SKM-1 (cell line): ENCODE data around the gene TSSK3.
"Not testable (repeated sequence)": the region's sequence is repeated elsewhere in the genome, so short reads cannot be mapped to it uniquely, and the experiment has no call there.

Experiments
- DNase-seq: peaks from one replicate; lab custom pipeline; 2025; ENCODE audit not compliant: unreplicated experiment; lab: John Stamatoyannopoulos, UW

The TSSK3 gene

DNA sequence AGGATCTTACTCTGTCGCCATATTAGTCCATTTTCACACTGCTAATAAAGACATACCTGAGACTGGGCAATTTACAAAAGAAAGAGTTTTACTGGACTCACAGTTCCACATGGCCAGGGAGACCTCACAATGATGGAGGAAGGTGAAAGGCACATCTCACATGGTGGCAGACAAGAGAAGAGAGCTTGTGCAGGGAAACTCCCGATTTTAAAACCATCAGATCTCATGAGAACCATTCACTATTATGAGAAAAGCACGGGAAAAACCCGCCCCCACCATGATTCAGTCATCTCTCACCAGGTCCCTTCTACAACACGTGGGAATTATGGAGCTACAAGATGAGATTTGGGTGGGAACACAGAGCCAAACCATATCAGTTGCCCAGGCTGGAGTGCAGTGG is 34.2 kb downstream of the TSSK3 start:
- not testable (repeated sequence) for DNase-seq

DNA sequence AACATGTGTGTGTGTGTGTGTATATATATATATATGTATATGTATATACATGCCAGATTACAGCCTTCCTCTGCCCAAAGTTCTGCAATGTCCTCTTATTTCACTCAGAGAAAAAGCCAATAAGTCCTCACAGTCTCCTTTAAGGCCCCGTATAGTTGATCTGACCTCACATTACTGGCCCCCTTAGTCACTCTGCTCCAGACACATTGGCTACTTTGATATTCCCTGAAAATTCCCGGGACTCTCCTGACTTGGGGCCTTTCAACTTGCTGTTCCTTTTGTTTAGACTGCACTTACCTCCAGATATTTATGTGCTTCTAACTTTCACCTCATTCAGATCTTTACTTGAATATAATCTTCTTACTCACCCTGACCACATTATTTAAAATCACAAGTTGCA is 36.1 kb downstream of the TSSK3 start:
- DNase-seq: no peak

DNA sequence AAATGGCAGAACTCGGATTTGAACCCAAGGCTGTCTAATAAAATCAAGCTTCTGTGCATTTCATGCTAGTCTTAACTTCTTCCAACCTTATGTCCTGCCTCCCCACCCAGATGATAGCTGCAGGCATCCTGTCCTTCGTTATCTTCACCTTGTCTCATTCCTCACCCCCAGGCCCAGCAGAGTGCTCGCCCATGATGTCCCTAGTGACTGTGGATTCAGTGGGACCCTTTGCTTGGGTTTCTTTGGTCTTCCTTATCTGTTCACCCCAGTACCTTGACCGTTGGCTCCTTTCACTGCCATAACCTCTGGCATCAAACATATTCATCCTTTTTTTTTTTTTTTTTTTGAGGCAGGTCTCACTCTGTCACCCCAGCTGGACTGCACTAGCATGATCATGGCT is 37.5 kb downstream of the TSSK3 start:
- DNase-seq: no peak

DNA sequence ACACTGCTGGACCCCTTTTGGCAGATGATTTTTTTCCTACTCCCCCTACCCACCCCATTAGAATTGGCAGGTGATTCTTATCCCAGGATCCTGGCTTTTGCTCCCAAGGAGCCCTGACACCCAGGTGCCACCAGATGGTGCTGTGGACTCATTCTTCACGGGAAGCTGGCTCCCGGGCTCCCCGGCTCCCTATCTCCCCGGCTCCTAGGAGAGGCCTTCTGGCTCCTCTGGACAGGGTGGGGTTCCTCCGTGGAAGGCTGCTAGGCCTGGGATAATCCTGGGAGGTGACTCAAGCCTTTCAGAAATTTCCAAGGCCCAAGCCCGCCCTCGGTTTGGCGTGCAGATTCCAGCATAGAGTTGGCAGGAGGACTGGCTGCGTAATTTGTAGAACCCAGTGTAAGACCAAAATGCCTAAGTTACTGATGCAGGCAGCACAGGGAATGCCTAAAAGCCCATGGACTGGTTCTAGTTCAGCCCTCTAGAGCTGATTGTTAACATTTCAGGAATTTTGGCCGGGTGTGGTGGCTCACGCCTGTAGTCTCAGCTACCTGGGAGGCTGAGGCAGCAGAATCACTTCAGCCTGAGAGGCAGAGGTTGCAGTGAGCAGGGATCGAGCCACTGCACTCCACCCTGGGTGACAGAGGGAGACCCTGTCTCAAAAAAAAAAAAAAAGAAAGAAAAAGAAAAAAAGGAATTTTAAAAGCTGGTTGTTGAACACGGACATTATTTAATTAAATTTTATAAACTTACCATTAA is 38.7 kb downstream of the TSSK3 start:
- no peak for DNase-seq

DNA sequence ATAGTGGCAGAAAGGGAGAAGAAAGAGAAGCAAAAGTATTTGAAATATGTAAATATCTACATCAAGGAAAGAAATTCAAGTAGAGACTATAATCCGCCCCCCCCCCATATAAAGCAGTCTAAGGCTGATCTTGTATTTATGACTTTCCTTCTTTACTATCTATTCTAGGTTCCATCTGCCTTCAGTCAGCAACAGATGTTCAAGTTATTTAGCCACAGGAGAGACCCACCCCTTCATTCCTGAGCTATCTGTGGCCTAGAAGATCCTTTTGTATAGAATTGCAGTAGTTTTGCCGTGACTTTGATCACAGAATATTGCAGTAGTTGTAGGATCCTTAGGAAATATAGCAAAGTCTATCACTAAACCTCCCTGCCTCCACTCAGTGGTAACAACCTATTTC is 42.6 kb downstream of the TSSK3 start:
- no peak for DNase-seq

DNA sequence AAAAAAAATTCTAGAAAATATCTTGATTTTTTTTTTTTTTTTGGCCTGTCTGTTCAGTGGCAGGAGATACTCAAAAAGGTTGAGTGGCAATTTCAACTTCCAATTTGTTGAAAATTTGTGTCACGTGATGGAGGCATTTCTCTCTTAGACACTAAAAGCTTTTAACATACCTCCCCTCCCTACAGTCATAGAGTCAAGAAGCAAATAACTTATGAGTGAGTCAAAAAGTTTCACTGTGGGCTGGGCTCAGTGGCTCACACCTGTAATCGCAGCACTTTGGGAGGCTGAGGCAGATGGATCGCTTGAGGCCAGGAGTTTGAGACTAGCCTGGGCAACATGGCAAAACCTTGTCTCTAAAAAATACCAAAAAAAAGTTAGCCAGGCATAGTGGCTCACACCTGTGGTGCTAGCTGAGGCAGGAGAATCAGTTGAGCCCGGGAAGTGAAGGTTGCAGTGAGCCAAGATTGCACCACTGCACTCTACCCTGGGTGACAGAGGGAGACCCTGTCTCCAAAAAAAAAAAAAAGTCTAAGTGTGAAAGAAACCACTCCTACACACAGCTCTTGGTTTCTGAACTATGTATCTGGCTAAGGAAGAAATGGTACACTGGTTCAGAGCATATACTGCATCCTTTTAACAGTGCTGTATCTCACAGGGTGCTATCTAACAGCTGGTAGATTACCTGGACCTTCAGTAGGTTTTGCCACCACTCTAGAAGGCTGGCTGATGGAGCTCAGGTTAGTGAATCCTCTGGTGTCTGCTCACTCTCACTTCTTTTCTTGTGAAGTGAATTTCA is 43.5 kb downstream of the TSSK3 start:
- no peak for DNase-seq

DNA sequence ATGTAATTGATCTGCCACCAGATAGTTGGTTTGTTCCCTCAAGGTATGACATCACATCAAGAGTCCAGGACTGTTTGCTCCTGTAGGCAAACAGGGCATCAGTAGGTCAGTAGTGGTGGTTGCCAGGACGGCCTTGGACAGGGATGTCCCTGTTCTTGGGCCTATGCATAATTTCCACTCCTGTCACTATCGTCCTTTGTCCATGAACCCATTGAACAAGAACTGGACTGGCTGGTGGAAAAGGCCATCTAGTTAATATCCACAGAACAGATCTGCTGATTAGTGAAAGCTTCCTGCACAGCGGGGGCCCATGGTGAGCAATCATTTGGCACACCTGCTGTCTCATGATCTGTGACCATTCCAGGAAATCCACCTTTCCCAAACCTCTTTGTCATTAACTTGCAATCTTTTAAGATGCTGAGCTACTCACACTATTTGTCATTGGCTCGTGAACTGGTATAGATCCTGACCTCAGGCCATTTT is 44.3 kb downstream of the TSSK3 start:
- no peak for DNase-seq

DNA sequence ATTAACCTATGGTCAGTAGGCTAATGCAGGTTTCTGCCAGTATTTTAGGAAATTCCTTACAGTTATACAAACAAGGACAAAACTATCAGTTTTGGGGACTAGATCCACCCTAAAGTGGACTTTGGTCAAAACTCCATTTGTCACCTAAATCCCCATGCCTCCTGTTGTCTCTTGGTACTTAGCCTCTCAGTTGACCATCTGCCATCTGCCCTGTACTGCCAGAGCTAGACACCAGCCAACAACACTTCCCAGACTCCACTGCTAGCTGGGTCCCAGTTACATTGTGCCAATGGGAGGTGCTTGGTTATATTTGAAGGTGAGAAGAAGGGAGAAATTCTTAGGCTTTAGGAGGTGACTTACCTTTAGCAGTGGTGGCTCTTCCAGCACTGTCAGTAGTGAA is 48.9 kb downstream of the TSSK3 start:
- no peak for DNase-seq

DNA sequence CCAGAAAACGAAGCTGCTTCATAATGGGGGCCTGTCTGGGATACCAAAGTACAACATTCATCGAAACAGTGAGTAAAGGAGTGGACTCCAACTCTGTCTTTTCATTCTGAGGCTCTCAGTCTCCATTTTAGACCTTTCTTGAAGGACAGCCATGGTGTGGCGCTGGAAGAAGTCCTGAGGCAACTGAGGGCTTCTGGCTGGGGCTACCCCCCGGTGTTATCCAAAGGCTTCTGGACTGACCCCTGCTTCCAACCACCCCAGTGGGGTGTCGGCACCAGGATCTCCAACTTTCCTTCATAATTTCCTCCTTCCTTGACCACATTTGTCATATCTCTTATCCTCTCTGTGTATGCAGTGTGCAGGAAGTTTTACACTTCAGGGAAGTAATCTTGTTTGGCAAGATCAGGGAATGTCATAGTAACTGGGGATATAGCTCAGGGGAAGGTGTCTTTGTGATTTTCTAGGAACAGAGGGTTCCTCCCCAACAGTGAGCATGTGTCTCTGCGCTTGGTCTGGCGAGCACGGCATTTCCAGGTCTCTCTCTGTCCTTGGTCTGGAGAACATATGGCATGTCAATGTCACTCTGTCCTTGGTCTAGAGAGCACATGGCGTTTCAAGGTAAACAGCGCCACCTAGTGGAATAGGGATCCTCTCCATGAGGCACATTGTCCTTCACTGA is 51.3 kb downstream of the TSSK3 start:
- DNase-seq: peak; percentile 82
